Measurements from ENCODE around the gene CDX1.

The CDX1 gene

DNA sequence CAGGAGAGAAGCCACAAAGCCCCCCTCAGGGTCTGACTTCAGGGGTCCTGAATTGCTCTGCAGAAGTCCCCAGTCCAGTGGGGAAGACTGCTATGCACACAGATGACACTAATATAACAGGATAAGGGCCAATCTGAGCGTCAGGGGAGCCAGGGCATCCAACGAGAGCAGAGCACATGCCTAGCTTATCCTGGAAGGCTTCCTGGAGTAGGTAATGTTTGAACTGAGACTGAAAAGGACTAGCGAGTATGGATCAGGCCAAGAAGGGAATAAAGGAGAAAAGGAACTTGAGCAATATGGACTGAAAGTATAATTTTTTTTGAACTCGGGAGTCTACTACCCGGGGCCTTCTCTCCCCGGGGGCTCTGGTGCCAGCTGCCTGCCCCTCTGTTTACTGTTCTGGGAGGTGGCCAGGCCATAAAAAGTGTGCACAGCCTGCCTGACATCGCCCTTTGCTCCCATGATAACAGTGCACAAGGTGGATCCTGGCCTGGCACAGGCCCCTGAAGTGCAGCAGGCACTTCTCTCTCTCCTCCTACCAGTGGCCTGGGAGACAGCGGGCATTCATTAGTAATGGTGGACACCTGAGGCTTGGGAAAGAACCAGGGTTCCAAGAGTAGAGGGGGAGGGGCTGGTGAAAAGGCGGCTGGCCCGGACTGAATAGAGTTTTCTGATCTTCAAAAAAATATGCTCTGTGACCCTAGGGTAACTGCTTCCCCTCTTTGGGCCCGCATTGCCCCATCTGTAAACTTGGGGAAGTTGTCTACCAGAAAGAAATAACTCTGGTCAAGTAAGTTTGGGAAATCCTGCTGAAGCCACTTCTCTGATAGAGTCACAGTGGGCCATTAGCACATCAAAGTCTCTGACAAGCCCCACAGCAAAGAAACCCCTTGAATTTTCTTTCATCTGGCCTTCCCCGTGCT is 18.7 kb downstream of the CDX1 start:
- DNase-seq, result no peak

DNA sequence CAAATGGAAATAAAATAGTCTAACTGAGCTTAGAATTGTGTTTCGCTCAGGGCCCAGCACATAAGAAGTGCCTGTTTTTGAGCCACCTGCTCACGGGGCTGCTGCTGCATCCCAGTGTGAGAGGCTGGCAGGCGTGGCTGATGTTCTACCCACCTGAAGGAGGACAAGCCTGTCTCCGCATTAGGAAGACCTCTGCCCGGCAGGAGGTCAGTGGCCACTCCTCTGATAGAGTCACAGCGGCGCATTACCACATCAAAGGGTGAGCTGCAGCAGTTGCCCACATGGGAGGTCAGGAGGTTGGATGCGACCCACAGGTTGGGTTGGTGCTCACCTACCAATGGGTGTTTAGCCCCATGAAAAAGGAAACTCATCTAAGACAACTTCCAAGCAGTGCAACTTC is 19.6 kb downstream of the CDX1 start:
- DNase-seq, result no peak

DNA sequence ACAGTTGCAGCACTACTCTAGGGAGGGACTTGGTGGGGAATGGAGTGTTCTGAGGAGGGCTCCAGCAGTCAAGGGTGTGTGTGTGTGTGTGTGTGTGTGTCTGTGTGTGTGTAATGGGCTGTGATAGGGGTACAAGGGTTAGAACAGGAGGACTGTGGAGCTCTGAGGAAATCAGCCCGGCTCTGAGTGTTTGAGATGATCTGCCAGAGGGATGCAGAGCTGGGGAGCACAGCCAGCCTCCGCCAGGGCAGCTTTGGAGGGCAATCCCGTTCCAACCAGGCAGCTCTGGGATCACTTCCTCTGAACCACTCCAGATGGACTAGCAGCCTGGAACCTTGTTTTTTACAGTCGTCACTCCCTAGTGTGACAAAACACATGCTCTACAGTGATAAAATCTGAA is 20.3 kb downstream of the CDX1 start:
- DNase-seq, result no peak

DNA sequence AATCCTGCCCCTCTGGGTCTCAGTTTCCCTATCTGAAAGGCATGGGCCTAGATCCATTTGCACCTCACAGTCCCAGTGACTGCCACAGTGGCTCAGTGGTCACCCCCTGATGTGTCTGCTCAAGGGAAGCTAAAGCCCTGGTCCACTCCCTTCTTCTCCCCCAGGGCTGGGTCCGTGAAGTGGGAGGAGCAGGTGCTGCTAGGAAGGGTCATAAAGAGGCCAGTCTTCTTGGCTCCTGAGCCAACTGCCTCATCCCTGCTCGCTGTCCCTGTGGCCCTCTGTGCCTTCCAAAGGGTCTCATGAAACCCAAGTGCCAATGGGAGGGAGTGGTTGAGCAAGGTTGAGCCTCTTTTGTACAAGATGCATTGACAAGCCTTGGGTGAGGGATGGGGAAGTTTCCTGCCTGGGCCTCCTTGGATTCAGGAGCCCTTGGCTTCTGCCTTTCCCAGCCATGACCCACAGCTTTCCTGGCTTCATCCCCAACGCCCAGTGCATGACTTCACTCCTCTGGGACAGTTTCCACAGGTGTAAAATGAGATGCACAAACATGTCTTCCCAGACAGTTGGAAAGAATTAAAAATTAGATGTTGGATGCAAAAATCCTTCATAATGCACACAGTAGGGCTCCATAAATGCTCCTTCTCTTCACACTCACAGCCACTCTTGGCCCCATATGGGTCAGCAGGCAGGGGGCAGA is 21.7 kb downstream of the CDX1 start:
- DNase-seq, result no peak

DNA sequence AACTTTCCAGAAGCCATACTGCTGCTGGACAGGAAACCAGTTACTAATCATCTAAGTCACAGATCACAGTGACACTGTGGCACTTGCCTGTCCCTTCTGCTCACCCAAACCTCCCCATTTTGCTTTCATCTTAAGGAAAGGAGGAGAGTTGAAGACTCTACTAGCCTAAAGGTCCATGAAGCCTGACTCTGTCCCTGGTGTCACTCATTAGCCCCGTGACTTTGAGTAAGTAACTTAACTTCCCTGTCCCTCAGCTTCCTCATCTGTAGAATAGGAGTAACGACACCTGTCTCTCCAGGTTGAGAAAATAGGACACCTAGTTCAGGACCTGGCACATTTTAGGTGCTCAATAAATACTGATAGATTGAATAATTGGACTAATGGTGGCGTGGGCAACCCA is 22.7 kb downstream of the CDX1 start:
- no peak for DNase-seq

DNA sequence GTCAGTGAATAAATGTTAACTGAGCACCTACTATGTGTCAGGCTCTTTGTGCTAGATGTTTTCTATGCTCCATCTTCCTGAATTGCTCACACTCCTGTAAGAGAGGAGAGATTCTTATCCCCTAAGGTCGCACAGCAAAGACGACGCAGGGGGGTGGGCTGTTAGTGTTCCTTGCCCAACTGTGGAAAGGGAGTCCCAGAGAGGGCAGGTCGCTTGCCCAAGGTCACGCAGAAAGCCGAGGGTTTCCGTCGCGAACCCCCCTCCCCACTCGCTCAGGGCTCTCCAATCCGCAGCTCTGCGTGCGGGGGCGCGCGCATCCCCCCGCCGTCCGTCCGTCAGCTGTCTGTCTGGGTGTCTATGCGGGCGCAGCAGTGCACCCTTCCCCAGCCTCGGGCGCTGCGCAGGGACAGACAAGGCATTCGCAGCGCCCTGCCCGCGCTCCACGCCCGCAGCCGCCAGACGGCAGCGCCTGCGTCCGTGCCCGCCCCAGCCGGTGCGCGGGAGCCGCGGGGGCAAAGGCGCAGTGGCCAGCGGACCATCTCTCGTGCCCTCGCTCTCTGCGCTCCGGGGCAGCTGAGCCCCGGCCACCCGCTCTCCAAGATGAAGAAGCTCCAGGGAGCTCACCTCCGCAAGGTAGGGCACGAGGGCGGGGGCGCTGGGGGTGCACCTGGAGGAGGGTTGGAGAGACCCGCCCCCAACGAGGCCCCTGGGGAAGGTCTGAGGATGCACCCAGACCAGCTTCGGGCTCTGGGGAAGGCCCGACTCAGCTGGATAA is 23.3 kb downstream of the CDX1 start, which contains the start of gene SLC6A7:
Gene SLC6A7 (plus strand): TSS at position 335 of the 775 bp plus-strand sequence. CDS start 266 bp downstream, at position 601.
- no peak for DNase-seq

DNA sequence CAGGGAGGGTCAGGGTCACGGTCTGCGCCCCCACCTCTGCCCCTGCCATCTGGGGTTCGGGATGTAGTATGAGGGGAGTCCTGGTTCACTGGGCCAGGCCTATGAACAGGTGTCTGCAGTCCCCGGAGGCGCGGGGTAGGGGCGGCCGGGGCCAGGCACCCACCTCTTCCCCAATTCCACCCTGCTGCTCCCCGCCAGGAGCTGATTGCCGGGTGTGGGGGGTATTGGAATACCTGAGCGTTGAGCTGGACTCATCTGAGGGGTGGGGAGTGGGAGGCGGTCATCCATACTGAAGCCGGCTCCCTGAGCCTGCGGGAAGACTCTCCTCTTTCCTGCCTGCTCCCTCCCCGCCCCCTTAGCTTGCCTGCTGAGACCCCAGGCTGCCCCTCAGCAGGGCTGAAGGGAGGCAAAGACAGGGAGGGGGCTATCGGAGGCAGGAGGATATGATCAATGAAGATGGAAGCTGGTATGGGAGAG is 24.0 kb downstream of the CDX1 start:
- DNase-seq, result no peak

DNA sequence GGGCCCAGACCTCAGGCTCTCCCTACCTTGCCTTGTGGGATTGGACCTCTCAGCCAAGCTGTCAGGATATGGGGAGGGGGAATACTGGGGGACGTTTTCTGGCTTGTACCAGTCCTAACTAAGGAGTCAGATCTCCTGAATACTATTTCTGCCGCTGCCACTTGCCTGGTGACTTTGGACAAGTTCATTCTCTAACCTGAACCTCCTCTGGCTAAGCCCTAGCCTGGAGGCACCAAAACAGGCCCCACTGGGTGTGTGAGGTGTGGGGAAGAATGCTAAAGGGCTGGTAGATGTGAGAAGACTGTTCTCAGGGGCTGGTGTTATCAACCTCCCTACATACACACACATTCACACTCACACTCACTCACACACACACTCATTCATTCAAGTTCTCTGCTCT is 24.4 kb downstream of the CDX1 start:
- DNase-seq, result no peak

DNA sequence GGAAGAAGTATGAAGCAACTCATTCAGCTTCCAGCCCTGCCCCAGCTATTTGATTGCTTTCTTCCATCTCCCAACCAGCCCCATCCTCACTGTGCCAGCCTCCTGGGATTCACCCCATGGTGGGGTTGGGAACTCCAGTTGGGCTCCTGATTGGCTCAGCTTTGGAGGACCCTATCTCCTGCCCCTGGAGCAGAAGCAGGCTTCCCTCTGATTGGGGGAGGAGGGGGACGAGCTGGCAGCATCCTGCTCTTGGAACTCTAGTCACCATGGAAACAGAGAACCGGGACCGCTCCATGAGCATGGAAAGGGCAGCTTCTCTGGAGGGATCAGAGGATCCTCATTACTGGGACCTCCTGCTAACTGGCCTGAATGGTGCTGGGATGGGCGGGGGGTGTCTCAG is 25.9 kb downstream of the CDX1 start:
- no peak for DNase-seq

DNA sequence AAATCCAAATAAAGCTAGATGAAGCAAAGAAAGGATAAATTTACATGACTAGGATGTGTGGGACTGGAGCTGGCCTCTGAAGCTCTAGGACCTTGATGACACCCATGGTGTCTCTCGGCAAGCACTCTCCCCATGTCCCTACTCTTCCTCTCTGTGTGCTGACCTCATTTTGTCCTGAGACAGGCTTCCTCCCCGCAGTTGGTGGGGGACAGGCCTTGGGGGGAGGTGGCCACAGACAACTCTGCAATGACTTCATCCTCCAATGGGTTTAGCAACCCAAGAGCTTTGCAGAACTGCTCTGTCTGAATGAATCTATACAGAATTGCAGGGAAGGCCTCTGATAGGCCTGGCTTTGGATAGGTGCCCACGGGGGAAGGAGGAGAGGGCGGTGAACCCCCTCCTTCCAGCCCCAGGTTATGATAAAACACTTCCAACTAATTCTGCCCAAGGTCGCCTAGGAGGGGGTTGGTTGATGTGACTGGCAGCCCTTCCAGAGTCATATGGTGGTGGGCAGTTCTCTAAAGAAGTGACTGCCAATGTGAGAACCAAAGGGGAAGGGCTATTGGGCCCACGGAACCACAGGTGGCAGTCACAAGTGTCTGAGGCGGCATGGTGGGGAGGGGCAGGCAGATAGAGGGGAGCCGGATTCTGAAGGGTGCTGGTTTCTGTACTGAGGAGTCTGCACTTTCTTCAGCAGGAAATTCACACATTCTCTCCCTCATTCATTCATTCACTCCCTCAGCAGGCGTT is 29.3 kb downstream of the CDX1 start:
- DNase-seq, result no peak

DNA sequence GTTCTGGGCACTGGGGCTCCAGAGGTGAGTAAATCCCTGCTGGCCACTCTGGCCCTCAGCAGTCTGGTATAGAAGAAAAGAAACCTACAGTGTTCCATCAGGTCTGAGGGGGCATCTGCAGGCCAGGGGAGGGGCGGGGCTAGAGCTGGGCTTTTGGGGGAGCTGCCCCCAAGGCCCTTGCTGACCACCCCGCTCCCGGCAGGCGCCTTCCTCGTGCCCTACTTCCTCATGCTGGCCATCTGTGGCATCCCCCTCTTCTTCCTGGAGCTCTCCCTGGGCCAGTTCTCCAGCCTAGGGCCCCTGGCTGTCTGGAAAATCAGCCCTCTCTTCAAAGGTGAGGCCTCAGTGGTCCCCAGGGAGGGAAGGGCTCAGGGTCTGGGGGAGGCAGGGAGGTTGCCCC is 29.9 kb downstream of the CDX1 start:
- no peak for DNase-seq

DNA sequence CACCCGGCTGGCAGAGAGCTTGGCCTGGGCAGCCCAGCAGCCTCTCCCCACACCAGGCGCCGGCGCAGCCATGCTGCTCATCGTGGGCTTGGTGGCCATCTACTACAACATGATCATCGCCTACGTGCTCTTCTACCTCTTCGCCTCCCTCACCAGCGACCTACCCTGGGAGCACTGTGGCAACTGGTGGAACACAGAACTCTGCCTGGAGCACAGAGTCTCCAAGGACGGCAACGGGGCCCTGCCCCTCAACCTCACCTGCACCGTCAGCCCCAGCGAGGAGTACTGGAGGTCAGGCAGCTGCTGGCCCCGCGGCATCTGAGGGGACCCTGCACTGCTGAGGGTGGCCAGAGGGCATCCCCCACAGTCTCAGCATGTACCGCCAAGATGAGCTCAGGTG is 30.4 kb downstream of the CDX1 start:
- DNase-seq, result no peak

DNA sequence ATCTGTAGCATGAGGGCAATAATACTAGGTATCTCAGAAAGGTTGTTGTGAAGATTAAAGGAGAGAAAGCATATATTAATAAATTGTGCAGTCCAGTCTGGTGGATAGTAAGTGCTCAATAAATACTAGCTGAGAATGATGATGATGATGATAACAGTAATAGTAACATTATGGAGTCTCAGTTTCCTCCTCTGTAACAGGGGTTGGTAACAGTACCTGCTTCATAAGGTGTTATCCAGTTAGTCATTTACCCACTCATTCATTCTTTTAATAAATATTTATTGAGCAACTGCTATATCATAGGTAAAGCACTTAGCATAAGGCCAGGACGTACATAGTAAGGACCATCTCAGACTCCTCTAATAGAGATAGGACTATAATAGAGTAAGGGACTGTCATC is 30.9 kb downstream of the CDX1 start:
- DNase-seq, result no peak

DNA sequence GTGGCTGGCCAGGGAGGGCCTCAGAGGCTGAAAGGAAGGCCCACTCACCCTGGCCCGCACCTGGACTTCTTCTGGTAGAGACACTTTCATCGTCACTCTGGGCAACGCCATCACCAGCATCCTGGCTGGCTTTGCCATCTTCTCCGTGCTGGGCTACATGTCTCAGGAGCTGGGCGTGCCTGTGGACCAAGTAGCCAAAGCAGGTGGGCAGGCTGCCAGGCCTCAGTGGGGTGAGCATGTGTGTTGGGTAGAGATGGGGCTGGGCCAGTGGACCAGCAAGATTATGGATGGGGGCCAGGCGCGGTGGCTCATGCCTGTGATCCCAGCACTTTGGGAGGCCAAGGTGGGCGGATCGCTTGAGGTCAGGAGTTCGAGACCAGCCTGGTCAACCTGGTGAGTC is 35.9 kb downstream of the CDX1 start:
- no peak for DNase-seq

DNA sequence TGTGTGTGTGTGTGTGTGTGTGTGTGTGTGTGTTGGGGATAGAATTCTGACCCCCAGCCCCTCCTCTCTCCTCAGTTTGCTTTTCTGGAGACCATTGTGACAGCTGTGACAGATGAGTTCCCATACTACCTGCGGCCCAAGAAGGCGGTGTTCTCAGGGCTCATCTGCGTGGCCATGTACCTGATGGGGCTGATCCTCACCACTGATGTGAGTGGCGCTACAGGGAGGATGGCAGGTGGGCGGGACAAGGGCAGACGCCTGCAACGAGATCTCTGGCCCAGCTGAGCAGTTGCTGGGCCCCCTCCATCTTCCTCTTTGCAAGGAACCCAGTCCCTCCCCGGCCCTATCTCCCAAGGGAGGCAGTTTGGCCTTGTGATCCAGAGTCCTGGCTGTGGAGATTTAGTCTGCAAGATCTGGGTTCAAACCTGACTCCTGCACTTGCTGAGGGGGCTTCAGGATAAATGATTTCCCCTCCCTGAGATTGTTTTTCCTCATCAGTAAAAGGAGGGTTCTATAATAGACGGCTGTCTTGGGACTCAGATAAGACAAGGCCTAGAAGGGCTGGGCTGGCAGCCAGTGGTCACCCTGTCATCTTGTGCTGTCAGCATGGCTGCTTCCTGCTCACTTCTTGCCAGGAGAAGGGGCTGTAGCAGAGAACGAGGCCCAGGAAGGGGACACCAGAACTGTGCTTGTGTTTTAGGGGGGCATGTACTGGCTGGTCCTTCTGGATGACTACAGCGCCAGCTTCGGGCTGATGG is 37.4 kb downstream of the CDX1 start:
- DNase-seq, result no peak

DNA sequence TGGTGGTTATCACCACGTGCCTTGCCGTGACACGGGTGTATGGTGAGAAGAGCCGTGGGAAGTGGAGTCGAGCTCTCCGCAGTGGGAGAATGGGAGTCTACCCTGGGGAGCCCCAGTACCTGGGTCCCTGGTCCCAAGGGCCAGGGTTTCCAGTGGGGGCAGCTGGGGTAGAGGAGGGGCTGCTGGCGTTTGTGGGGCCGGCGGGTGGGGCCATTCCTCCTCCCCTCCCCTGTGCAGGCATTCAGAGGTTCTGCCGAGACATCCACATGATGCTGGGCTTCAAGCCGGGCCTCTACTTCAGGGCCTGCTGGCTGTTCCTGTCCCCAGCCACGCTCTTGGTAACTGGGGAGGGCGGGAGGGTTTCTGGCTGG is 38.0 kb downstream of the CDX1 start:
- no peak for DNase-seq

DNA sequence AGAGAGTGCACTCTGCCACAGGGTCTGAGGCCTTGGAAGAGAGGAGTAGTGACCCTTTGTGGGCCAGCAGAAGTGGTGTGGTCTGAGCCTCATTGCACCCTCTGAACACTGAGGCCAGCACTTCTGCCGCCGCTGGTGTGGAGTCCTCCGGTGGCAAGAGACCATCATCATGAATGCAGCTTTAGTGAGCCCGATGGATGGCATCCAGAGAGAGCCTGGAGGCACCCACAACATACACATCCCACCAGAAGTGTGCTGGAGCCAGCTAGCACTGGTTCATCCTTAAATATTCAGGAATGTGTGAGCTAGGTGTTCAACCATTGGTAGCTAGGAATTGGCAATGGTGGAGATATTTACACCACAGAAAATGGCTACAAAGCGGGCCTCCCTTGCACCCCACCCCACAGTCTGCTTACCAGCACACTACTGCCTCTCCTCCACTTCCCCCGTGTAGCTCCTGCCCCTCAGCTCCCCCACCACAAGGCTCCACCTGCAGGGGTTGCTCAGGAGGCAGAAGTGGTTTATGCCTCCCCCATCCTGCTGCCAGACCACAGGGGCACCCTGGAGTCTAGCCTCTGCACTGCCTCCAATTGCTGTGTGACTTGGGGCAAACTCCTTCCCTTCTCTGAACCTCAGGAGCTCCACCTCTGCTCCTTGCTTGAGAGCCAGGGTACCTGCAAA is 39.7 kb downstream of the CDX1 start:
- DNase-seq, result no peak

DNA sequence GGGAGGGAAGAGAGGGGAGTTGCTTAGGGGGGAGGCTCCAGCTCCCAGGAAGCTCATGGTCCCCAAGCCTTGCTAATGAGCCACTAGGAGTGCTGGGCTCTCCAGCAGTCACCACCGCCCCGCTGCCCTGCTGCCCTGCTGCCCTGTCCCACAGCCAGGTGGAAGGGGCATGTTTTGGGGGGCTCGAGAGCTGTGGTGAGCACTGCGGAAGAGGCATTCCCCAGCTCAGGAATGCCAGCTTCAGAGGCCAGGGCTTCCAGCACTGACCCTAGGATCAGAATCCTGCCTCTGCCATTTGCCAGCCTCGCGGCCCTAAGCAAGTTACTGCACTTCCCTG is 40.2 kb downstream of the CDX1 start:
- no peak for DNase-seq

DNA sequence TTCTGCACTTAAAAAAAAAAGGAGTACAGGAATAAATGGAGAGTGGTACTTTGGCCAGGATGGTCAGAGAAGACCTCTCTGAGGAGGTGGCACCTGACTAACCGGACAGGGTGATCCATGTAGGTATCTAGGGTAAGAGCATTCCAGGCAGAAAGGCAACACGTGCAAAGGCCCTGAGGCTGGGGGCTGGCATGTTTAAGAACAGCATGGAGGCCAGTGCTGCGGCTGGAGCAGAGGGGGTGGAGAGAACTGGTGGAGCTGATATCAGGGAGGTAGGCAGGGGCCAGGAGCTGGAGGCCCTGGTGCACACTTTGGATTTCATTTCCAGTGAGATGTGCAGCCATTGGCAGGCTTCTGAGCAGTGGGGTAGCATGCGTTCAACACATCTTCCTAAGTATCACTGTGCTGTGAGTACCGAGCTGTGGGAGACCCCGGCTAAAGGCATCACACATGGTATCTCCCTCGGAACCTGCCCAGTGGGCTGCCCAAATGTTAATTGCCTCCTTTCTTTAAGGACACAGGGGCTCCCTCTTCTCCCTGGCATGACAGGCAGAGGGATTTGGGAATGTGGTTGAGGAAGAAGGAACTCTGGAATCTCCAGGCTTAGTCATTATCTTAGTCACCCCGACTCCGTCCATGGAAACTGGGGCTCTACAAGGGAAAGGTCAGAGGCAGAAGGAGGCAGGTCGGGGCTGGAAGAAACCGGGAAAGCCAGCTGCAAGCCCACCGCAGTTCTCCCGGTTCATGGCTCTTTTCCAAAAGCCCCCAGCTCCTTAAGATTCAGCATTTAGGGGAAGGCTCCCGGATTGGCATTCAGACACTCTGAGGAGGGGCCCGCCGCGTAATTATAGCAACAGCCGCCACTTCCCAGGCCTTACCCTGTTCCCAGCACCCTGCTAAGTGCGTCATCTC is 41.9 kb downstream of the CDX1 start:
- no peak for DNase-seq

DNA sequence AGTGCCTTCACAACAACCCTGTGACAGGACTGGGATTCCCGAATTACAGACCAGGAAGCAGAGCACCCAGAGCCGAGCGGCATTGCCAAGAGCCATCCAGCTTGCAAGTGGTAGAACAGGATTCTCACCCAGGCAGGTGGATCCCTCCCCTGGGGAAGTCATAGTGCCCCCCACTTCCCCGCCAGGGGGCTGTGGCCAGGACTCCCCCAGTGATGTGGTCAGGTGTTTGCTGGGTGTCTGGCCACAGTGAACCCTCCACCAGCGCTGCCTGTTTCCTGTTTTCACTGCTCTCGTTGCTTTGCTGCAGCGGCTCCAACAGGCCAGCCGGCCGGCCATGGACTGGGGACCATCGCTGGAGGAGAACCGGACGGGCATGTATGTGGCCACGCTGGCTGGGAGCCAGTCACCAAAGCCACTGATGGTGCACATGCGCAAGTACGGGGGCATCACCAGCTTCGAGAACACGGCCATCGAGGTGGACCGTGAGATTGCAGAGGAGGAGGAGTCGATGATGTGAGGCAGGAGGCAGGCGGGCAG is 42.6 kb downstream of the CDX1 start:
- DNase-seq, result no peak

Measured in NCI-H345 (cell line).